Upper lobe of right lung (tissue), 1 donor: ENCODE results near the gene AGT. TPM values are rescaled to one million over a fixed set of nuclear protein-coding genes. Genes with fewer than 3 reads are reported as not detected.
"Not testable (repeated sequence)": the region's sequence is repeated elsewhere in the genome, so short reads cannot be mapped to it uniquely, and the experiment has no call there.

Experiments
- ATAC-seq: fragments of 200-7000 bp; cut with Tn5 transposase; one replicate; pipeline ENCODE4 v1.9.1; 2020; ENCODE audit warnings: mild to moderate bottlenecking, moderate library complexity
- DNase-seq: peaks from one replicate; pipeline ENCODE4 v3.0.0-alpha.2; 2020
- H3K27ac ChIP-seq: fragments of 200-600 bp; one replicate; pipeline ENCODE4 v1.8.0; 2022
- H3K27me3 ChIP-seq: fragments of 200-600 bp; one replicate; pipeline ENCODE4 v1.8.0; 2022; ENCODE audit warnings: mild to moderate bottlenecking
- H3K36me3 ChIP-seq: fragments of 200-600 bp; one replicate; pipeline ENCODE4 v1.8.0; 2022
- H3K4me1 ChIP-seq: fragments of 200-600 bp; one replicate; pipeline ENCODE4 v1.8.0; 2022
- H3K4me3 ChIP-seq: fragments of 200-600 bp; one replicate; pipeline ENCODE4 v1.8.0; 2022; ENCODE audit warnings: mild to moderate bottlenecking
- H3K9me3 ChIP-seq: fragments of 200-600 bp; one replicate; pipeline ENCODE4 v1.8.0; 2022
- intact Hi-C: fragments of 100-400 bp; cut with DNase I; formaldehyde crosslinking; loops from one replicate; pipeline ENCODE4 v1.11.0; 2022
- total RNA-seq: library from RNA; stranded (reverse); fragmentation: NEBNext Ultra II Directional; extraction: Animal tissue kit (Norgen Biotek cat#: 25700); gene quantifications from one replicate; pipeline ENCODE4 v1.2.1, GENCODE V29; 2021
- TF ChIP-seq, protein P1 (sequence below): fragments of 200-600 bp; IDR thresholded peaks from one replicate; pipeline ENCODE4 v1.8.0; 2022; ENCODE audit warnings: antibody characterized with exemption
- donor health status: DM: no; HTN: yes; CAD: no; lungs with severe emphysema.

The AGT gene
- total RNA-seq, 1 donor from 2014 or later = 1.8 TPM

DNA sequence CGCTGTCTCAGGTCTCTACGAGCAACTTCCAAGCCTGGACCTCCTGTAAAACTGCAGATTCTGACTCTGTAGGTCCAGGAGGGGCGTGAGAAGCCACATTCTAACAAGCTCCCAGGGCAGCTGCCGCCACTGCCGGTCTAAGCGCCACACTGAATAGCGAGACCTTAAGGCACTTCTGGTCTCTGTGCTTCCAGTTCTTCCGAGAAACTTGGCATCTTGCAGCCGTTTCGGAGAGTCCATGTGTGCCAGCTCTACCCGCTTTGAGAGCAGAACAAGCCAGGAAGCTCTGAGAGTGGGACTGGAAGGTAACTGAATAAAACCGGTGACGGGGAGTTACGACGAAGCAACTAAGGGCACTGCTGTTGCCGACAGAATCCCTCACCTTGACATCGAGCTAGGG, 12.5 kb downstream of the AGT start:
- ATAC-seq (no peak), DNase-seq (no peak)
- intact Hi-C loops = no loop called here
- TF ChIP-seq, protein P1, sequence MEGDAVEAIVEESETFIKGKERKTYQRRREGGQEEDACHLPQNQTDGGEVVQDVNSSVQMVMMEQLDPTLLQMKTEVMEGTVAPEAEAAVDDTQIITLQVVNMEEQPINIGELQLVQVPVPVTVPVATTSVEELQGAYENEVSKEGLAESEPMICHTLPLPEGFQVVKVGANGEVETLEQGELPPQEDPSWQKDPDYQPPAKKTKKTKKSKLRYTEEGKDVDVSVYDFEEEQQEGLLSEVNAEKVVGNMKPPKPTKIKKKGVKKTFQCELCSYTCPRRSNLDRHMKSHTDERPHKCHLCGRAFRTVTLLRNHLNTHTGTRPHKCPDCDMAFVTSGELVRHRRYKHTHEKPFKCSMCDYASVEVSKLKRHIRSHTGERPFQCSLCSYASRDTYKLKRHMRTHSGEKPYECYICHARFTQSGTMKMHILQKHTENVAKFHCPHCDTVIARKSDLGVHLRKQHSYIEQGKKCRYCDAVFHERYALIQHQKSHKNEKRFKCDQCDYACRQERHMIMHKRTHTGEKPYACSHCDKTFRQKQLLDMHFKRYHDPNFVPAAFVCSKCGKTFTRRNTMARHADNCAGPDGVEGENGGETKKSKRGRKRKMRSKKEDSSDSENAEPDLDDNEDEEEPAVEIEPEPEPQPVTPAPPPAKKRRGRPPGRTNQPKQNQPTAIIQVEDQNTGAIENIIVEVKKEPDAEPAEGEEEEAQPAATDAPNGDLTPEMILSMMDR = no peak
- H3K27me3 ChIP-seq = no peaks in the 10 kb centered on the region
- no peak overlapping the region for H3K27ac ChIP-seq
- no peaks in the 10 kb centered on the region for H3K36me3 ChIP-seq
- no peaks in the 10 kb centered on the region for H3K9me3 ChIP-seq
- H3K4me1 ChIP-seq = no peaks in the 10 kb centered on the region
- H3K4me3 ChIP-seq = no peak overlapping the region

DNA sequence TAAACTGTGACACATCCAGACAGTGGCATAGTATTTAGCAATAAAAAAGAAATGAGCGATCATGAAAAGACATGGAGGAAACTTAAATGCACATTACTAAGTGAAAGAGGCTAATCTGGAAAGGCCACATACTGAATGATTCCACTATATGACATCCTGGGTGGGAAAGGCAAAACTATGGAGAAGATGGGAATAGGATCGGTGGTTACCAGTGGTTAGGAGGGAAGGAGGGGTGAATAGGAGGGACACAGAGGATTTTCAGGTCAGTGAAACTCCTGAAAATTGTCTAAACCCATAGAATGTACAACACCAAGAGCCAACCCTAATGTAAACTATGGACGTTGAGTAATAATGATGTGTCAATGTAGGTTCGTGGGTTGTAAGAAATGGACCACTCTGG, 13.8 kb downstream of the AGT start:
- intact Hi-C loops = no loop called here
- Histone ChIP-seq H3K27me3 (no peaks in the 10 kb centered on the region), H3K9me3 (no peaks in the 10 kb centered on the region), H3K36me3 (no peaks in the 10 kb centered on the region), H3K4me3 (no peak overlapping the region), H3K4me1 (no peaks in the 10 kb centered on the region), H3K27ac (no peak overlapping the region)
- TF ChIP-seq, protein P1 = no peak
- DNase-seq (no peak), ATAC-seq (no peak)

DNA sequence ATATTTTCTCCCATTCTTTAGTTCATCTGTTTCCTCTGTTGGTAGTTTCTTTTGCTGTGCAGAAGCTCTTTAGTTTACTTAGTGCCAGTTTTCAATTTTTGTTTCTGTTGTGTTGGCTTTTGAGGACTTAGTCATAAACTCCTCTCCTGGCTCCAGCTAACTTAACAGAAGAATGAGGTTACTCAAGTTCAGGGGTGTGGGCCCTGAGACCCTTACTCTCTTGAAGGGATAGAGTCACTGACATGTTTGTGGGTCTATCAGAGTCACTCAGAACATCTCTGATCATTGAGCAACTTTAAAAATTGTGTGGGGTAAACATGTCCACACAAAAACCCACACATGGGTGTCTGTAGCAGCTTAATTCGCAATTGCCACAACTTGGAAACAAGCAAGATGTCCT, 14.2 kb downstream of the AGT start:
- H3K9me3 ChIP-seq = no peaks in the 10 kb centered on the region
- TF ChIP-seq, protein P1 = no peak
- no peaks in the 10 kb centered on the region for H3K36me3 ChIP-seq
- H3K27me3 ChIP-seq = no peaks in the 10 kb centered on the region
- no peak overlapping the region for H3K27ac ChIP-seq
- DNase-seq (no peak), ATAC-seq (no peak)
- intact Hi-C loops = no loop called here
- no peaks in the 10 kb centered on the region for H3K4me1 ChIP-seq
- no peak overlapping the region for H3K4me3 ChIP-seq

DNA sequence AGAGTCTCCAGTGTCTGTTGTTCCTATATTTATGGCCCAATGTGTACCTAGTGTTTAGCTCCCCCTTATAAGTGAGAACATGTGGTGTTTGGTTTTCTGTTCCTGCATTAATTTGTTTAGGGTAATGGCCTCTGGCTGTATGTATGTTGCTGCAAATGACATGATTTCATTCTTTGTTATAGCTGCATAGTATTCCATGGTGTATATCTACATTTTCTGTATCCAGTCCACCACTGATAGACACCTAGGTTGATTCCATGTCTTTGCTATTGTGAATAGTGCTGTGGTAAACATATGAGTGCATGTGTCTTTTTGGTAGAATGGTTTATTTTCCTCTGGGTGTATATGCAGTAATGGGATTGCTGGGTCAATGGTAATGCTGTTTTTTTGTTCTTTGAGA, 15.0 kb downstream of the AGT start:
- H3K9me3 ChIP-seq, H3K4me1 ChIP-seq, H3K36me3 ChIP-seq, H3K4me3 ChIP-seq, intact Hi-C loops, ATAC-seq, H3K27me3 ChIP-seq, H3K27ac ChIP-seq, DNase-seq: not testable (repeated sequence)

DNA sequence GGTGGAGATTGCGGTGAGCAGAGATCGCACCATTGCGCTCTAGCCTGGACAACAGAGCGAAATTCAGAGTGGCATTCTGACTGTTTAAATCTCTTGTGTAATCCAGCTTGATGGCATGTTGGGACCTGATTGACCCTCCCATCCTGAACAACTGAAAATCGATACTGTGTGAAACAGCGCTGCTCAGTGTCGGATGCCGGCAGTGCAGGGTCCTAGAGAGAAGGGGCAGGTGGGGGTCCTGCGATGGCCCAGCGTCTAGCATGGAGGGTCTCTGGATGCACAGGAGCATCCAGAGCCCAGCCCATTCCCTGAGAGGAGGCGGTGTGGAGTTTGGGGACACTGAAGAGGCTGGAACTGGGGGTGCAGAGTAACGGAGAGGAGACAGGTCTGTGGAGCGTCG, 15.8 kb downstream of the AGT start:
- Histone ChIP-seq H3K4me1 (no peaks in the 10 kb centered on the region), H3K36me3 (peaks cover 10% of the 10 kb centered on the region), H3K9me3 (no peaks in the 10 kb centered on the region), H3K4me3 (no peak overlapping the region), H3K27me3 (no peaks in the 10 kb centered on the region), H3K27ac (no peak overlapping the region)
- TF ChIP-seq, protein P1 = no peak
- no peak for DNase-seq
- no peak for ATAC-seq
- intact Hi-C loops = no loop called here

DNA sequence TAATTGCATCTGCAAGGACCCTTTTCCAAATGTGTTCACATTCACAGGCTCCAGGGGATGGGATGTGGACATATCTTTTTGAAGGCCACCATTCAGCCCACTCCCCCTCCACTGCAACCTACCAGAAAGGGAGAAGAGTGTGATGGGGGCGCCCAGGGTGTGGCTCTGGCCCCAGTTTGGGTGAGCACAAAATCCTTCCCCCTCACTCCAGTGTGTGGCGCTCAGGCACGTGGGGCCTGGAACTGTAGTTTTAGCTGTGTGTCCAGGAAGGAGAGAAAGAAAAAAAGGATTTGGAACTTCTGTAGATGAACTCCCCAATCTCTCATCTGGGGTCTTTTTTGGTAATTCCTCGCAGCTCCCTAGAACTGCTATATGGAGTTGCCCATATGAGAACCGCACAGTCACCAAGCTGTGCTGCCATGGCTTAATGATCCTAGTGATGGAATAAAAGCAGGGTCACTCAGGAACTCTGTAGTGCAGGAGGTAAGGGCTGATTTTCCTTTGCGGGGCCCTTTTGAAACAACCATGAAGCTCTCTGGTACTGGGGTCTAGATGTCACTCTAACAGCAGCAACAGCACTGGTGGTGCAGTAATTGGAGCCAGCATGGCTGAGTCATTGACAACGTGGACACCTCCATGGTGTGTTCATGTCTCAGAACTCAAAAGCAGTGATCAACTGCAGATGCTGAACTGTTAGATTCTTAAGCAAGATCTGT, 17.0 kb downstream of the AGT start:
- DNase-seq (no peak), ATAC-seq (no peak)
- H3K27ac ChIP-seq = no peak overlapping the region
- no peaks in the 10 kb centered on the region for H3K4me1 ChIP-seq
- no peak overlapping the region for H3K4me3 ChIP-seq
- TF ChIP-seq, protein P1 = no peak
- no peaks in the 10 kb centered on the region for H3K9me3 ChIP-seq
- intact Hi-C loops = no loop called here
- H3K36me3 ChIP-seq = peaks cover 19% of the 10 kb centered on the region
- no peaks in the 10 kb centered on the region for H3K27me3 ChIP-seq
